ENCODE results near the gene SQOR. TPM values are rescaled to one million over a fixed set of nuclear protein-coding genes. Genes with fewer than 3 reads are reported as not detected.

Gene SQOR
- polyA plus RNA-seq, 2 of the 4 experiments (the other 2 are of a cell fraction) = 33.8 to 71.7 TPM

DNA sequence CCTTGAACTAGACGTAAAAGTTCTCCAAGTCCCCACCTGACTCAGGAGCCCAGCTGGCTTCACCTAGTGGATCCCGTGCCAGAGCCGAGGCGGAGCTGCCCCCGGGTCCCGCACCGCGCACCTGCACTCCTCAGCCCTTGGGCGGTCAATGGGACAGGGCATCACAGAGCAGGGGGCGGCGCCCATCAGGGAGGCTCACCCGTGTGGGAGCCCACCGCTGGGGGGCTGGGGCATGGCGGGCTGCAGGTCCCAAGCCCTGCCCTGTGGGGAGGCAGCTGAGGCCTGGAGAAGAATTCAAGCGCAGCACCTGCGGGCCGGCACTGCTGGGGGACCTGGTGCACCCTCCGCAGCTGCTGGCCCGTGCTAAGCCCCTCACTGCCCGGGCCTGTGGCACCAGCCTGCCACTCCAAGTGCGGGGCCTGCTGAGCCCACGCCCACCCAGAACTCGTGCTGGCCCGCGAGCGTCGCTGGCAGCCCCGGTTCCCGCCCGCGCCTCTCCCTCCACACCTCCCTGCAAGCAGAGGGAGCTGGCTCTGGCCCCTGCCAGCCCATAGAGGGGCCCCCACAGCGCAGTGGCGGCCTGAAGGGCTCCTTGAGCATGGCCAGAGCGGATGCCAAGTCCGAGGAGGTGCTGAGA is 16.2 kb downstream of the SQOR start:
- TF ChIP-seq MYC (IDR thresholded peaks at IDR 0.05; ENCODE audit: borderline replicate concordance, low read length) (no peak), NFE2L2 (conservative IDR thresholded peaks at IDR 0.05; ENCODE audit: low read length) (no peak), EHMT2 (IDR thresholded peaks at IDR 0.05; ENCODE audit: low read depth) (no peak), KDM1A (IDR thresholded peaks at IDR 0.05; ENCODE audit: low read depth) (no peak), HOXA7 (CRISPR knock-in tag; IDR thresholded peaks at IDR 0.05) (no peak), CBX8 (IDR thresholded peaks at IDR 0.05) (no peak), RAD21 (conservative IDR thresholded peaks at IDR 0.05 in 1 of 2, IDR thresholded peaks at IDR 0.05 in 1 of 2) (no peak), RCOR1 (IDR thresholded peaks at IDR 0.05; ENCODE audit: low read depth, low read length) (no peak), POLR2AphosphoS2 (conservative IDR thresholded peaks at IDR 0.05; ENCODE audit: low read length) (no peak), FOXS1 (CRISPR knock-in tag; IDR thresholded peaks at IDR 0.05) (no peak), MAFK (IDR thresholded peaks at IDR 0.05; ENCODE audit: partially characterized antibody) (no peak)
- TF ChIP-seq, protein P1, sequence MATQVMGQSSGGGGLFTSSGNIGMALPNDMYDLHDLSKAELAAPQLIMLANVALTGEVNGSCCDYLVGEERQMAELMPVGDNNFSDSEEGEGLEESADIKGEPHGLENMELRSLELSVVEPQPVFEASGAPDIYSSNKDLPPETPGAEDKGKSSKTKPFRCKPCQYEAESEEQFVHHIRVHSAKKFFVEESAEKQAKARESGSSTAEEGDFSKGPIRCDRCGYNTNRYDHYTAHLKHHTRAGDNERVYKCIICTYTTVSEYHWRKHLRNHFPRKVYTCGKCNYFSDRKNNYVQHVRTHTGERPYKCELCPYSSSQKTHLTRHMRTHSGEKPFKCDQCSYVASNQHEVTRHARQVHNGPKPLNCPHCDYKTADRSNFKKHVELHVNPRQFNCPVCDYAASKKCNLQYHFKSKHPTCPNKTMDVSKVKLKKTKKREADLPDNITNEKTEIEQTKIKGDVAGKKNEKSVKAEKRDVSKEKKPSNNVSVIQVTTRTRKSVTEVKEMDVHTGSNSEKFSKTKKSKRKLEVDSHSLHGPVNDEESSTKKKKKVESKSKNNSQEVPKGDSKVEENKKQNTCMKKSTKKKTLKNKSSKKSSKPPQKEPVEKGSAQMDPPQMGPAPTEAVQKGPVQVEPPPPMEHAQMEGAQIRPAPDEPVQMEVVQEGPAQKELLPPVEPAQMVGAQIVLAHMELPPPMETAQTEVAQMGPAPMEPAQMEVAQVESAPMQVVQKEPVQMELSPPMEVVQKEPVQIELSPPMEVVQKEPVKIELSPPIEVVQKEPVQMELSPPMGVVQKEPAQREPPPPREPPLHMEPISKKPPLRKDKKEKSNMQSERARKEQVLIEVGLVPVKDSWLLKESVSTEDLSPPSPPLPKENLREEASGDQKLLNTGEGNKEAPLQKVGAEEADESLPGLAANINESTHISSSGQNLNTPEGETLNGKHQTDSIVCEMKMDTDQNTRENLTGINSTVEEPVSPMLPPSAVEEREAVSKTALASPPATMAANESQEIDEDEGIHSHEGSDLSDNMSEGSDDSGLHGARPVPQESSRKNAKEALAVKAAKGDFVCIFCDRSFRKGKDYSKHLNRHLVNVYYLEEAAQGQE (IDR thresholded peaks at IDR 0.05) = no peak
- TF ChIP-seq, protein P2, sequence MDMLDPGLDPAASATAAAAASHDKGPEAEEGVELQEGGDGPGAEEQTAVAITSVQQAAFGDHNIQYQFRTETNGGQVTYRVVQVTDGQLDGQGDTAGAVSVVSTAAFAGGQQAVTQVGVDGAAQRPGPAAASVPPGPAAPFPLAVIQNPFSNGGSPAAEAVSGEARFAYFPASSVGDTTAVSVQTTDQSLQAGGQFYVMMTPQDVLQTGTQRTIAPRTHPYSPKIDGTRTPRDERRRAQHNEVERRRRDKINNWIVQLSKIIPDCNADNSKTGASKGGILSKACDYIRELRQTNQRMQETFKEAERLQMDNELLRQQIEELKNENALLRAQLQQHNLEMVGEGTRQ (IDR thresholded peaks at IDR 0.05) = no peak
- POLR2A ChIA-PET = no interaction called here
- no peaks in the 10 kb centered on the region for H3K9me3 ChIP-seq
- FAIRE-seq = no peak
- H3K4me1 ChIP-seq = peaks cover 36% of the 10 kb centered on the region
- no peak for DNase-seq (ENCODE audit: low read depth in 1 of 2, low spot score in 1 of 2)
- CTCF ChIA-PET = interaction anchor here (0.7 to 1.4 kb wide), 2 partner anchors 10 to 37 kb away, joined by 3 read pairs; no protein-coding TSS in a partner anchor
- H3K27ac ChIP-seq = no peak overlapping the region
- ATAC-seq = no peak
- H3K4me3 ChIP-seq = no peak overlapping the region
- H3K4me2 ChIP-seq = no peak overlapping the region
- 97% methylated on average over 9 of the region's 35 CpGs for WGBS (ENCODE audit: missing lambda C conversion rate)

DNA sequence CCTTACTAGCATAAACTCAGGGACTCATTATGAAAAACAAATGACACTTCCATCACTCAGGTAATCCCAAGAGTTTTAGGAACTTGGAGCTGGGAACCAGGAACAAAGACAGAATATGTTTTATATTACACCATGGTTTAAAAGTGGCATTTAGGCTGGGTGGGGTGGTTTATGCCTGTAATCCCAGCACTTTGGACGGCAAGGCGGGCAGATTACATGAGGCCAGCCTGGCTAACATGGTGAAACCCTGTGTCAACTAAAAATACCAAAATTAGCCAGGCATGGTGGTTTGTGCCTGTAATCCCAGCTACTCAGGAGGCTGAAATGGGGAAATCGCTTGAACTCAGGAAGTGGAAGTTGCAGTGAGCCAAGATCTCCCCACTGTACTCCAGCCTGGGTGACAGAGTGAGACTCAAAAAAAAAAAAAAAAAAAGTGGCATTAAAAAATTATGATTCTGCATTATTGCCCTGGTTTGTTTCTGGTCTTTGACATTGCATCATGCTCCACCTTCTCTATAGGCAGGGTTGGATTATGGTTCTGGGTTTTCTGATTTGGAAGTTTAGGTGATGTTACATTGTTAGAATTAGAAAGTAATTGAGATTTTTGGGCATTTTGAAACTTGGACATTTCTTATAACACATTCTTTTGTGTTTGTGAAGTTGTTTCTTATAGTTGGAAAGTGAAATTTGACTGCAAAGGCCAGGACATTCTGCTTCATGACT is 19.0 kb downstream of the SQOR start:
- 100% methylated on average over 3 of the region's 3 CpGs for WGBS (ENCODE audit: missing lambda C conversion rate)
- H3K4me2 ChIP-seq = no peak overlapping the region
- ChIA-PET POLR2A (no interaction called here), CTCF (interaction anchor here (0.6 to 1.3 kb wide), 2 partner anchors 17 to 219 kb away, joined by 3 to 4 read pairs; no protein-coding TSS in a partner anchor)
- DNase-seq (ENCODE audit: low read depth in 1 of 2, low spot score in 1 of 2) (no peak), FAIRE-seq (no peak), ATAC-seq (no peak)
- peaks cover 7% of the 10 kb centered on the region for H3K4me1 ChIP-seq
- H3K9me3 ChIP-seq = no peaks in the 10 kb centered on the region
- no peak overlapping the region for H3K4me3 ChIP-seq
- no peak overlapping the region for H3K27ac ChIP-seq
- TF ChIP-seq HDAC2 (IDR thresholded peaks at IDR 0.05) (no peak), CEBPB (IDR thresholded peaks at IDR 0.05) (no peak), SMC3 (IDR thresholded peaks at IDR 0.05) (no peak), NPAS2 (CRISPR knock-in tag; IDR thresholded peaks at IDR 0.05; ENCODE audit: borderline replicate concordance) (no peak), JUN (IDR thresholded peaks at IDR 0.05) (no peak), TFCP2L1 (CRISPR knock-in tag; IDR thresholded peaks at IDR 0.05) (no peak), EHMT2 (IDR thresholded peaks at IDR 0.05; ENCODE audit: low read depth) (no peak), POLR2A (IDR thresholded peaks at IDR 0.05; ENCODE audit: low read length) (no peak), ZC3H11A (IDR thresholded peaks at IDR 0.05) (no peak), NFE2L2 (conservative IDR thresholded peaks at IDR 0.05; ENCODE audit: low read length) (no peak), EHF (CRISPR knock-in tag; IDR thresholded peaks at IDR 0.05) (no peak), CBX8 (IDR thresholded peaks at IDR 0.05) (no peak)
- TF ChIP-seq, protein P3, sequence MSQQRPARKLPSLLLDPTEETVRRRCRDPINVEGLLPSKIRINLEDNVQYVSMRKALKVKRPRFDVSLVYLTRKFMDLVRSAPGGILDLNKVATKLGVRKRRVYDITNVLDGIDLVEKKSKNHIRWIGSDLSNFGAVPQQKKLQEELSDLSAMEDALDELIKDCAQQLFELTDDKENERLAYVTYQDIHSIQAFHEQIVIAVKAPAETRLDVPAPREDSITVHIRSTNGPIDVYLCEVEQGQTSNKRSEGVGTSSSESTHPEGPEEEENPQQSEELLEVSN (IDR thresholded peaks at IDR 0.05; ENCODE audit: borderline replicate concordance, low read depth) = no peak
- TF ChIP-seq, protein P4, sequence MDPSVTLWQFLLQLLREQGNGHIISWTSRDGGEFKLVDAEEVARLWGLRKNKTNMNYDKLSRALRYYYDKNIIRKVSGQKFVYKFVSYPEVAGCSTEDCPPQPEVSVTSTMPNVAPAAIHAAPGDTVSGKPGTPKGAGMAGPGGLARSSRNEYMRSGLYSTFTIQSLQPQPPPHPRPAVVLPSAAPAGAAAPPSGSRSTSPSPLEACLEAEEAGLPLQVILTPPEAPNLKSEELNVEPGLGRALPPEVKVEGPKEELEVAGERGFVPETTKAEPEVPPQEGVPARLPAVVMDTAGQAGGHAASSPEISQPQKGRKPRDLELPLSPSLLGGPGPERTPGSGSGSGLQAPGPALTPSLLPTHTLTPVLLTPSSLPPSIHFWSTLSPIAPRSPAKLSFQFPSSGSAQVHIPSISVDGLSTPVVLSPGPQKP (IDR thresholded peaks at IDR 0.05; ENCODE audit: low read depth, low read length) = no peak
- TF ChIP-seq, protein P5, sequence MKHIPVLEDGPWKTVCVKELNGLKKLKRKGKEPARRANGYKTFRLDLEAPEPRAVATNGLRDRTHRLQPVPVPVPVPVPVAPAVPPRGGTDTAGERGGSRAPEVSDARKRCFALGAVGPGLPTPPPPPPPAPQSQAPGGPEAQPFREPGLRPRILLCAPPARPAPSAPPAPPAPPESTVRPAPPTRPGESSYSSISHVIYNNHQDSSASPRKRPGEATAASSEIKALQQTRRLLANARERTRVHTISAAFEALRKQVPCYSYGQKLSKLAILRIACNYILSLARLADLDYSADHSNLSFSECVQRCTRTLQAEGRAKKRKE (CRISPR knock-in tag; IDR thresholded peaks at IDR 0.05; ENCODE audit: low read depth) = no peak
- TF ChIP-seq, protein P6, sequence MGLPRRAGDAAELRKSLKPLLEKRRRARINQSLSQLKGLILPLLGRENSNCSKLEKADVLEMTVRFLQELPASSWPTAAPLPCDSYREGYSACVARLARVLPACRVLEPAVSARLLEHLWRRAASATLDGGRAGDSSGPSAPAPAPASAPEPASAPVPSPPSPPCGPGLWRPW (IDR thresholded peaks at IDR 0.05) = no peak
- TF ChIP-seq, protein P7, sequence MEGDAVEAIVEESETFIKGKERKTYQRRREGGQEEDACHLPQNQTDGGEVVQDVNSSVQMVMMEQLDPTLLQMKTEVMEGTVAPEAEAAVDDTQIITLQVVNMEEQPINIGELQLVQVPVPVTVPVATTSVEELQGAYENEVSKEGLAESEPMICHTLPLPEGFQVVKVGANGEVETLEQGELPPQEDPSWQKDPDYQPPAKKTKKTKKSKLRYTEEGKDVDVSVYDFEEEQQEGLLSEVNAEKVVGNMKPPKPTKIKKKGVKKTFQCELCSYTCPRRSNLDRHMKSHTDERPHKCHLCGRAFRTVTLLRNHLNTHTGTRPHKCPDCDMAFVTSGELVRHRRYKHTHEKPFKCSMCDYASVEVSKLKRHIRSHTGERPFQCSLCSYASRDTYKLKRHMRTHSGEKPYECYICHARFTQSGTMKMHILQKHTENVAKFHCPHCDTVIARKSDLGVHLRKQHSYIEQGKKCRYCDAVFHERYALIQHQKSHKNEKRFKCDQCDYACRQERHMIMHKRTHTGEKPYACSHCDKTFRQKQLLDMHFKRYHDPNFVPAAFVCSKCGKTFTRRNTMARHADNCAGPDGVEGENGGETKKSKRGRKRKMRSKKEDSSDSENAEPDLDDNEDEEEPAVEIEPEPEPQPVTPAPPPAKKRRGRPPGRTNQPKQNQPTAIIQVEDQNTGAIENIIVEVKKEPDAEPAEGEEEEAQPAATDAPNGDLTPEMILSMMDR (IDR thresholded peaks at IDR 0.05) = no peak
